Stimulated activated CD4-positive, alpha-beta T cell treated with anti-CD3 and anti-CD28 coated beads, TNF-alpha, amount 100 ng/mL, for 48 hours (primary cell): Measurements from ENCODE around the gene PI16.
"Not testable (repeated sequence)": the region's sequence is repeated elsewhere in the genome, so short reads cannot be mapped to it uniquely, and the experiment has no call there.

ENCODE experiments used
- DNase-seq, 3 donors: peaks; one replicate each; pipeline ENCODE4 v3.0.0-alpha.2; 2020; ENCODE audit warnings: low read depth in 3 of 3

Gene PI16

DNA sequence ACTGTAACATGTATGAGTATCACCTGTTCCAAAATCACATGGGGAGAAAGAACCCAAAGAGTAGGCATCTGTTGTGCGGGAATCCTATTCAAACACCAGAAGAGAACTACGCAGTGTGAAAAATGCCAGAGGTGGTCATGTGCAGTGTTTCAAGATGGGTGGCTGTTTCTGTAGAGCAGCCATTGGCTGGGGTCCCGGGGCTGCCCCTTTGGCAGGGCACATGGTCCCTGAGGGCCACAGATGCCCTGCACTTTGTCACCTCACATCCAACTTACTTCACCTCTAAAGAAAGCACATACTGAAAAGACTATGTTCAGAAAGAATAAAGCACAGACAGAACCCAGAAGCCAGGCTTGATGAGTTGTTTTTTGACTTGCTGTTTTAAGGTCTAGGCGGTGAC, 19.1 kb downstream of the PI16 start:
- DNase-seq: no peak

DNA sequence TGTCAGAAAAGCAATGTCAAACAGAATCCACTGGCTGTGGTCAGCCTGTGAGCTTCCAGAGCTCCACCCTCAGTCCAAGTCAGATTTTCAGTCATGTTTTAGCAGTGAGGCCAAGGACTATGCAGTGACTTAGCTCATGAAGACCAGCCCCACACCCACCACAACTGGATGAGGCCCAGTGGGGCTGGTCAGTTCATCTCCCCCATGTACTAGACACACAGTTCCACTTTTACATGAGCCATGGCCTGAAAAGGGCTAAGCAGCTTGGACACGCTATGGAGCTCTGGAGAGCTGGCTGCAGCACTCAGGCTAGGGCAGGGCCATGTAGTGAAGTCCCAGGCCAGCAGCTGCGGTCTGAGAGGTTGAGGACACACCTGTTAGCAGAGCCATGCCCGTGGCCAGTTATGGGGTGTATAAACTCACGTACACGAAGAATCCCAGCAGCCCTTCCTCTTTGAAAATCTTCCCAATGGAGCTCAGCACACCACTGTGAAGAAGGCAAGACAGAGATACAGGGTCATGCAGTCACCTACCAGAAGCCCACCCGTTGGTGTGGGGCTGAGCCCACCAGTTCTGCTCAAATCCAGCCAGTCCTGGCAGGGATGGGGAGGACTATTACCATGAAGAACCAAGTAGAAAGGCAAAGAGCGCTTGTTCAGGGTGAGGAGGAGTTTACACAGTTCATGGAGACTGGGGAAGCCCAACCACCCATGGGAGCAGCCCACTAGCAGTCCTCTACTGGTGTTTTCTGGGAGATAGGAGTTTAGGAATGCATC, 20.9 kb downstream of the PI16 start:
- DNase-seq: no peak

DNA sequence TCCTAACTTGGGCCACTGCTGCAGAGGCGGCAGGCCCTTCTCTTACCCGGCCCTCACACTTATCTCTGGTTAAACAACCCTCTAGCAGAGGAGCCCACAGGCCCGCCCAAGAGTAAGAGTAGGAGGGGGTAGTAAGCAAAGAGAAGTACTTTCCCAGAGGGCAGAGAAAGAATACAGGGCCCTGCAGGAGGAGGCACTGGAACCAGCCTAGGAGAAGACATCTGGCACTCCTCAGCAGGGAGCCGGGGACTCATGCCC, 21.4 kb downstream of the PI16 start:
- DNase-seq: no peak

DNA sequence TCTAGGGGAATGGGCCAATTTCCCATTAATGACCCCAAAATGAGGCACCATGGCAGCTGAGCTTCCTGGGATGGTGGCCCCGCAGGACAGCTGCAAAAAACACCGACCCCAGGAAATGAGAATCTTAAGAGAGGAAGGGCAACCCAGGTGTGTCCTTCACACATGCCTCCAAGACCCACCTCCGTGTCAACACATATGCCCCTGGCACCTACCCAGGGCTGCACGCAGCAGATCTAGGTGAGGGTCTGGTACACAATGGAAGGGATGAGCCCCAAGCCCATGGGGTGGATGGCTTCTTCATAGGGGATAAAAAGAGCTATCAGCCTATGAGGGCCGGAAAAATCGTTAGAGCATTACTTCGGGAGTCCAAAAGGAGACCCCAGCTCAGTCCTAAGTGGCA, 22.0 kb downstream of the PI16 start:
- DNase-seq: no peak

DNA sequence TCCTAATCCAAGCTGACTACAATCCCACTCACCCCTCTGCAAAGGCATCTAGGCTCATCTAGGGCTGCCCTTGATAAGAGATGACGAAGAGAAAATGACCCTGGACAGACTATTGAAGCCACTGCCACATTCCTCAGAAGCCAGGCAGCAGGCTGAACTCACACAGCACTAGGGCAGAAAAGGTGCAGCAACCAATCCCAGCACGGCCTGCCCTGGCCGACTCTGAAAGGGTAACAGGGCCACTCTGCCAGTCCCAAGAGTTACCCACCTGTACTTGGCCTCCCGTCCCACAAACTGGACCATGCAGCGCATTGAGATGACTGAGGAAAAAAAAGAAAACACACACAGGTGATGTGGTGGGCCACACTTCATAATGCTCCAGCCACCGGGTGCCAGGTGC, 22.4 kb downstream of the PI16 start:
- DNase-seq: no peak

DNA sequence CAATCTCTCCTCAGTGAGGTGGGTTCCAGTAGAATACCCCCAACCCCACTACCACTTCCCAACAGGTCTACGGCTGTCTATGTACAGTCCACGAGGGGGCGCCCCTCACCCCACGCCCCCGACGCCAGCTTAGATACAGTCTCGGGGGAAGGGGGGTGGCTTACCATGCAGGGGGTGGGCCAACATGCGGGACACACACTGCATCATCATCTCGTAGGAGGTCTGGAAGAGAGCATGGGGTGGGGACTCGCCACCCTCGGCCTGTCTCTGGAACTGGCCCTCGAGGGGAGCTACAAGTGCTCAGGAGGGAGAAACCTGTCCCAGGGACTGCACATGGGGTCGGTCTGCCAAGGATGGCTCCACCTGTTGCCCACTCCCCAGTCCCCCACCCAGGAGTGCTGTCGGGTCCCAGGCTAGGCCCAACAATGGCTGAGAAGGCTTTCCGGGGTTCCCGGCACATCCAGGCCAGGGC, 23.0 kb downstream of the PI16 start:
- no peak for DNase-seq

DNA sequence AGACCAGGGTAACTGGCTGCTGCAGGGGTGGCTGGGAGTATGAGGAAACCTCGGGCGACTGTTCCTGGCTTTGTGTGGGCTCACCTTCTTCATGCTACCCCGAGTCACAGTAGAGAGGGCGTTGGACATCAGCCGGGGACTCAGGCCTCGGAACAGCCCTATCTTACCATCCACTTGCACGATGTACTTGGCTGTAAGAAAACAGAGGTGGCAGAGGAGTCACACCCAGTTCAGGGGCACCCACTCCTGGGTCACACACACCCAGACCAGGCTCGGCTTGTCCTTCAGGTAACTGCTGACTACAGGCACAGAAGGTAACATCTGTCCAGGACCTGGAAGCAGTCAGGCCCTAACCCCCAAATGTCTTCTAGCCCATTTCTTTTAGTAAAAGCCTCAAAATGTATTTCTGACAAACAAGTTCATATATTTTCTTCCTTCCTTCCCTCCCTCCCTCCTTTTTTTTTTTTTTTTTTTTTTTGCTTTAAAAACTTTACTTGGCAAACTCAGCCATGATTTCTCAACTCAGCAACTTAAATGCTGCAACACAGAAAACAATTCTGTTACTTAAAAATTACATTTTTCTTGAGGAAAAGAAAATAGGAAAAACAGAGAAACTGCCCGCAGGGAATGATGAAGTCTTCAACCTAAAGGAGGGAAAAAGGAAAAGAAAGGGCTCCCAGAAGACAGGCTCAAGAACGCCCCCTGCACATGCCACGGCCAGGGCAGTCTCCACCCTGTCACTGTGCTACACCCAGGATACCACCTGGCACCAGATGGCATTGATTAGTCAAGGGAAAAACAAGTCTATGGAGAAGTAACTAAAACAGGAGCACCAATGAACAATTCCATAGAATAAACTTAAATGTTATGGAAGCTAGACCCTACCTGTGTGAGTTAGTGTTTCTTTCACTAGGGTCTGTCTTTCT, 24.1 kb downstream of the PI16 start:
- DNase-seq: no peak

DNA sequence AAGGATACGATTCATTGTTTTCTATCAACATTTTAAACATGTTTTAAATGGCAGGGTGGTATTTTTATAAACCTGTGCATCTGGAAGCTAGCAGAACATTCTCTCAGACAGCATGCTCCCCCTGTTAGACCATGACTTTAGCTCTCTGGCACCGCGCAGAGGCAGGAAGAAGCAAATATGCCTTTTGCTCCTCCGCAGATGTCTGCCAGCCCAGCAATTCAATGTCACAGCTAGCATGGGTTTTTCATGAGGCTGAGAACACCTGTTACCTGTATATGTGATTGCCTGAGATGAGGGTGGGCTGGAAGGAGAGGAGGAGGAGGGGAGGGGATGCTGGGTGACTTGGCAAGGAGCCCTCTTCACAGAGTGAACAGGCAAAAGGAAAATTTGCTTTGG, 24.8 kb downstream of the PI16 start:
- no peak for DNase-seq

DNA sequence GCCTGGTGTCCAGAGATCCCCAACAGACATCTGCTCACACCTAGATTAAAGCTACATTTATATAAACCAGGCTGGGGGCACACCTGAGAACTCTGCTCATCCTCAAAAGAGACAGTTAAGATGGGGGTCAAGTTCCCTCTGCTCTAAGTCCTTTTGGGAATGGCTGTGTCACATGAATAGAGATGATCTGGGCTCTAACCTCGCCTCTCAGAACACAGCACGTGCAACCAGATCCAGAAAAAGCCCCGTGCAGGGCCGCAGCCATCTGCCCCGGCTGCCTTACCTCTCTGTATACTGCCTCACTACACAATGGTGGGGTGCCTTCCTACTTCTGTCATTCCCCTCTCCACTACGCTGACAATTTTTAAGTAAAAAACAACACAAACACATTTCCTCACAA, 25.6 kb downstream of the PI16 start:
- DNase-seq: no peak

DNA sequence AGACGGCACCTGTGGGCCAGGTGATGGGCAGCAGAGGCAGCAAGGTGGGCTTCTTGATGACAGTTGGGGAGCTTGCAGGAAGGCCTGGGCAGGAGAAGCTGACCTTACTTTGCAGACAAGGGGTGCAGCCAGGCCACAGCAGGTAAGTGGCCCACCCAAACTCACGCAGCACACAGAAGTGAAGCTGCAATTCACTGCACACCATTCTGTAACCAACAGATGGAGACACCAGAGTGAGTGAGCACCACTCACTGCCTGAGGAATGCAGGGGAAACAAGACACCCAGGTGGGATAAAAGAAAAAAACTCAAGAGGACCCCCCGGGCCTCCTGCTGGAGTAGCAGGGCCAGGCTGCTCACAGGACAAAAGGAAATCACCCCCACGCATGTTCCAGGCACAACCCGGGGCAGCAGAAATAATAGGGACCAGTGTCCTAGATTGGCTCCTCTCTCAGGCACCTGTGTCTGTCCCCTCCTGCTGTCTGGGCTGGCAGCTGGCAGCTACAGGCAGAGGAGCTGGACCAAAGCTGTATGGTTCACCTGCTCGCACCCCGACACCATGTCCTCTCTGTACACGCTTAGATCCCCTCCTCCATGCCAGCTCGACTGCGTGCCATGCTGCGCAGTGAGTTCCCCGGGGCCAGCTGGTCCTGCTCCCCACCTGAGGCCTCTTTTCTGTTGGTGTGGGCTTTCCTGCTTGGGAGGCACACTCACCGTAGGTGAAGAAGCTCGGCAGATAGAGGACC, 26.5 kb downstream of the PI16 start:
- no peak for DNase-seq

DNA sequence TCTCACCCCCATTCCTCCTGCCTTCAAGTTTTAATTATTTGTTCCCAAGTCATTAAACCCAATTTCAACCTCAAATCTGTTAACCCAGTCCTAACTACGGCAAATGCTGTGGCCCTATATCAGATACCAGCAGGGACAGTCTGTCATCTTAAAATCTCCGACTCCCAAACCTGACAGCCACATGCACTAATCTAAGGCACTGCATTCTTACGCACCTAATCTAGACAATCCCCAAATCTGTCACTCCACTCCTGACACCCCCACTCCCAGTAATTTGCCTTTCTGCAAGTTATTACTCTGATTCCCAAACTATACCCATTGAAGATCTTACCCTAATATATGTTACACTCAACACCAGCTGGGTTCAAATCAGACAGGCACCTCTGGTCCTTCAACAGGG, 29.0 kb downstream of the PI16 start:
- no peak for DNase-seq

DNA sequence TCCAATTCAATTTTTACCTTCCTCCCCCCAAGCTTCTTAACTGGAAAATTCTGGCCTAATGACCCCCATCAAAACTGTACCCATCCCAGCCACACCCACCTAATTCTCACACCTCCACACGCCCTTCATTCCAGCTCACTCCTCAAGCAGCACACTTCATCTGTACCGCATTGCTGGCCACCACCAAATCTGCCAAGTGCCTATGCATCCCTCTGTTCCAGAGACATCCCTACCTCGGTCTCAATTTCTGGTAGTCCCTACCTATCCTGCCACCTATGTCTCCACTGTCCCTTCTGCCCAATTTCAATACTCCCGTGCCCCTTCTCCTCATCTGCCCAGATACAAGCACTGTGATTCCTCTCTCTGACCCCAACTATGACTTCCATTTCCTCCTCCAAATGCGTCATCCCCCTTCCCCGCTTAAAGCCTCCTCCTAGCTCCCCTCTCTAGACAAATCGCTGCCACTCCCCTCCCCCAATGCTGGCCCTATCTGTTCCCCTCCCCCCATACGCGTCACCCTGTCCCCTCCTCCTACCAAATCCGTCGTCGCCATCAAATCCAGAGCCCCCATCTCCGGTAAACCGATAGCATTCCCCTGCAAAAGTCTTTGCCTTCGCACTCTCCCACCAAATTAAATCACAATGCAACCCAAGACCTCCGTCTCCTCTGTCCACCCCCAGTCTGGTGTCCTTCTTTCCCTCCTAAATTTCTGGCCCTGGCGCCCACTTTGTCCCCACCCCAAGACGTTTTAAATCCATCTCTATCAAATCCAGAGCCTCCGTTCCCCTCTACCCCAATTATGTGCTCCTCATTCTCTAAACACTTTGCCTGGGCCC, 30.3 kb downstream of the PI16 start:
- DNase-seq: peak in 2 of 3 donors; percentile 55 to 74

DNA sequence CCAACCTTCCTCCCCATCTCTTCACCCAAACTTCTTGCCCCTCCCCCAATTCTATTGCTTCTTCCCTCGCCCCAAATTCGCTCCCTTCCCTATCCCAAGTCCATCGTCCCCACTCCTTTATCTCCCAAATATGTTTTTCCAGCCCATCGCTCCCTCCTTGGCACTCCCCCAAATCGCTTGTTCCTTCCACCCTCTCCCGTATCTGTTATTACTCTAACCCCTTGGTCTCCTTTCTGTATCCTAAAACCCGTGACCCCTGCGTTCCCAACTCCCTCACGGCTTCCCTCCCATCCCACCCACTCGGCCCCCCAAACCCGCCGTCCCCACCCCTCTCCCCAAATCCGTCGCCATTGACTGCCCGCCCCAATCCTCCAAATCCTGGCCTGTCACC, 30.9 kb downstream of the PI16 start:
- DNase-seq: no peak

DNA sequence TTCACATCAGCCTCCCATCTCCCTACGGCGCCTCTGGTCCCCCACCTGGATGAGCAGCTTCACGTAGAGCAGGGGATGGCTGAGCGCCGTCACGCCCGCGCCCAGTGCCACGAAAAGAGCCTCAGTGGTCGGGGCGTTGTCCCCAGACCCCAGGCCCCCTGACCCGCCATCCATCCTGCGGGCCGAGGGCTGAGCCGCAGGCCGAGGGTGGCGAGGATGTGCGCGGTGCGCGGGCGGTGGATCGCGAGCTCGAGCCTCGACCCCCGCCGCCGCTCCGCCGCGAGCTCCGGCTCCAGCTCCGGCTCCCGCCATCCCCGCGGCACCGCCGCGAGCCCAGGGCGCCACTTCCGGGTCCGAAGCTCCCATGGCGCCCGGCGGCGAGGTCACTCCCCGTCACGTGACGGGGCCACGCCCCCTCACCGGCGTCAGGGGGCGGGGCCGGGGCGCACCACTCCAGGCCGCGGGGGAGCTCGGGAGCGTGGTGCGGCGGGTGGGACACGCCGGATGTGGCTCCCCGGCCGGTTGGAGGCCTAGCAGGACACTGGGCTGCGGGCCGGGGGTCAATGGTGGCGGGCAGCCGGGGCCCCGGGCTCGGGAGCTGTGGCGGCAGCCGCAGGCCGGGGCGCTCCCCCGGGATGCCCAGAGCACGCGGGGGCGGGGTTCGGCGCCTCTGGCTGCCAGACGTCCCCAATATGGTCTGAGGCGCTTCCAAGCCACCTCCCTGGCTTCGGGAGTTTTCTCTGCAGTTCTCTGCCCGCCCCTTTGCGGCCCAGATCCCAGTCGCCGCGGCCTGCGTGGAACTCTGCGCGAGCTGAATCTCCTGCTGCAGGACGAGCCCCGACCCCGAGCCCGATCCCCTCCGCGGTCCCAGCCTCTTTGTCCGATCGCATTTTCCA, 31.5 kb downstream of the PI16 start, which contains the start of gene MTCH1:
Gene MTCH1 (minus strand): TSS at position 389 of the 896 bp plus-strand sequence. CDS start 23 bp downstream, at position 366.
- peak; percentile 73 to 80 (median 80) for DNase-seq

DNA sequence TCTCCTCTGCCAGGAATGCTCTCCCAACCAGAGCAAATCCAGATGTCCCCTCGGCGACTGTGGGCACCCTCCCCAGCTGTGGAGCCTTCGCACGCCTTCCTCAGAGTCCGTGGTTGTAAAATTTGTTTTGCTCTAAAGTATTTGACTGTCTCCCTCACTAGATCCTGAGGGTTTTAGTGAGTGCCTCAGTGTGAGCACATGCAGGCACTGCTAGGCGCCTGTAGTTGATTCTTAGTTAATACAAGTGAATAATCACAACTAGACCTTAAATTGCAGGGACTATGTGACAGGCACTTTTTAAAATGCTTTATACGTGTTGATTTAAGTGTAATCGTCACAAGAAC, 32.1 kb downstream of the PI16 start:
- DNase-seq: no peak

DNA sequence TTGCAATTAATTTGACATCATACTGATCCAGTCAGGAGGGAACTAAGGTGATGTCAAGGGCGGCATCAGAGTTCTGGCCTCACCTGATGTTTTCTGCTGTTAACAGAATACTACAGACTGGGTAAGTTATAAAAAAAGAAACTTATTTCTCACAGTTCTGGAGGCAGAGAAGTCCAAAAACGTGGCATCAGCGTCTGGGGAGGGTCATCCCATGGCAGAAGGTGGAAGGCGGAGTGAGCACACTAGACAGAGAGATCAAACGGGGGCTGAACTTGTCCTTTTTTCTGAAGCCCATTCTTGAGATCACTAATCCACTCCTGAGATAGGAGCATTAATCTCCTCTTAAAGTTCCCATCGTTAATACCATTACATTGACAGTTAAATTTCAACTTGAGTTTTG, 34.7 kb downstream of the PI16 start:
- no peak for DNase-seq

DNA sequence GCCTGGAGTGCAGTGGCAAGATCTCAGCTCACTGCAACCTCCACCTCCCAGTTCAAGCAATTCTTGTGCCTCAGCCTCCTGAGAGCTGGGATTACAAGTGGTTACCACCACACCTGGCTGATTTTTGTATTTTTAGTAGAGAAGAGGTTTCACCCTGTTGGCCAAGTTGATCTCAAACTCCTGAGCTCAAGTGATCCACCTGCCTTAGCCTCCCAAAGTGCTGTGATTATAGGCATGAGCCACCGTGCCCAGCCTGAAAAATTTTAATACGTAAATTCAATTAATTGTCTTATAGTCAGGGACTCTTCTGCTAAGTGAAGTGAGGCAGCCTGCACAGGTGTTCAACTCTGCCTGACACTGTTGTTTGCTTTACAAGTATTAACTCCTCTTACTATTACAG, 35.9 kb downstream of the PI16 start:
- not testable (repeated sequence) for DNase-seq

DNA sequence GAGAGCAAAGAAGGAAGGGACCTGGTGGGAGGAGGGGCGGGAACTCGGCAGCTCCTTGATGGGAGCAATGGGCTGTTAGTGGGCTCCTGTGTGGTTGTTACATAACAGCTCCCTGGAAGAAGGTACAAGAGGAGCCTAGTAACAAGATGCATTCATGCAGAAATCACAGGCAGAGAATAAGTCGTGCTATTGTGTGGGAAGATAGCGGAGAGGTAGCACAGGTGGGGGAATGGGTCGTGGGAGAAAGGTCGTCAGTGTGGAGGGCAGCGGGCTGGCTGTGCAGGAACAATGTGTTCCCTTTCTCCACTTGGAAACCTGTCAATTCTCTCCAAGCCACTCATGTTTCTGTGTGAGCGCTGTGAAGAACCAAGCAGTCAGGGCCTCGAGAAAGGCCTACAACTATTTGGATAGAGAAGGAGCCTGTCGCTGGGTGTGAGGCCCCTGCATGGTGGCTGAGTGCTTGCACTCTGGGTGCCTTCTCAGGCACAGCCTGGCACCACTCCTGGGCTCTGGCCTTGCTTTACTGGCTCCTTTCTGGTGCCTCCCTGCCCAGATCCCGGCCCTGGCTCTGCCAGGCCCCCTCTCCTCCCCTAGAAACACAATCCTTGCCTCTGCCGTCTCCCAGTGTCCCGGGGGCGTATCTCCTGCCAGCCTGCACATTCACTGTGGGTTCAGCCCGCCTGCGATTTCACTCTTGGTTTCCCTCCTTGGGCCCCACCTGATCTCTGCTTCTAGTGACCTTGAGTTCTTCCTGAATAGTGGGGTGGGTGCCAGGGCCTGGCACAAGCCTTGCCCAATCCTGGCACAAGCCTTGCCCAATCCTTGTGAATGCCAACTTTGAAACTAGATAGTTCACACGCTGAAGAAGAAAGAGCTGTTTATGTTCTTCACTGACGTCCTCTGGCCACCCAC, 43.5 kb downstream of the PI16 start:
- DNase-seq: no peak

DNA sequence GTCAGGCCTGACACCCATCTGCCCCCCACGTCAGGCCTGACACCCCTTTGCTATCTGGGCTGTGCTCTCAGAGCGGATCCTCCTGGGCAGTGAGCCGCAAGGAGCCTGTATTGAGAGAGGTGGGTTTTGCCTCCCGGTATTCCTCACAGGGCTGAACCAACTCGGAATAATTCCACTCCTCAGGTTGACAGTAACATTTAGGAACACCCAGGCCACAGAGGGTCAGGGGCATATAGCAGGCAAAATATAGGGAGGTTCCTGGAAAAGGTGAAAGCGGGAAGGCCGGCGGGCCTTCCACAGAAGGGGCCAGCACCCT, 44.1 kb downstream of the PI16 start:
- DNase-seq: no peak
